Psoas muscle (tissue), 8 donors: ENCODE measurements around the gene RASSF5. TPM values are rescaled to one million over a fixed set of nuclear protein-coding genes. Genes with fewer than 3 reads are reported as not detected.

Source experiments
- ATAC-seq, 4 donors: fragments of 200-7000 bp; cut with Tn5 transposase; one replicate each; pipeline ENCODE4 v1.9.1; 2020; ENCODE audit warnings: moderate library complexity in 3 of 4, mild to moderate bottlenecking in 2 of 4
- DNase-seq, 2 donors: peaks; one replicate each; pipeline ENCODE4 v3.0.0-alpha.2; 2020
- H3K27ac ChIP-seq: fragments of 200-600 bp; one replicate; pipeline ENCODE4 v1.8.0; 2022
- H3K27me3 ChIP-seq, 3 donors: fragments of 200-600 bp in 1 of 3; one replicate each; pipeline versions ENCODE4 v1.6.1 to v1.8.0; 2013 to 2022; ENCODE audit warnings: low read length in 2 of 3, mild to moderate bottlenecking in 2 of 3, moderate library complexity in 1 of 3; ENCODE audit not compliant: insufficient read depth in 3 of 3
- H3K36me3 ChIP-seq, 2 donors: fragments of 200-600 bp in 1 of 2; one replicate each; pipeline versions ENCODE4 v1.6.1 to v1.8.0; 2013 to 2022; ENCODE audit warnings: low read depth in 1 of 2, mild to moderate bottlenecking in 1 of 2, moderate library complexity in 1 of 2; ENCODE audit not compliant: insufficient read depth in 1 of 2
- H3K4me1 ChIP-seq: fragments of 200-600 bp; one replicate; pipeline ENCODE4 v1.8.0; 2022
- H3K4me3 ChIP-seq: fragments of 200-600 bp; one replicate; pipeline ENCODE4 v1.8.0; 2022; ENCODE audit warnings: mild to moderate bottlenecking
- H3K9me3 ChIP-seq: fragments of 200-600 bp; one replicate; pipeline ENCODE4 v1.8.0; 2022
- CTCF ChIP-seq: fragments of 200-600 bp; IDR thresholded peaks from one replicate; pipeline ENCODE4 v1.8.0; 2022; ENCODE audit warnings: antibody characterized with exemption
- WGBS, 3 donors: extraction: QIAGEN DNeasy Blood & Tissue Kit; methylation state at CpG; one replicate each; pipeline versions ENCODE4 v1.1.6 to v1.1.7; 2013; 5-methylcytosine and 5-hydroxymethylcytosine counted together
- intact Hi-C, 2 donors: fragments of 100-400 bp; cut with DNase I; formaldehyde crosslinking; loops; one replicate each; pipeline versions ENCODE4 v1.11.0 to v1.14.2; 2022
- polyA plus RNA-seq, 3 donors: library from polyadenylated mRNA; stranded (reverse); fragments of 200-250 nt; gene quantifications; one replicate each; pipeline ENCODE4 v1.2.3, GENCODE V29; 2013
- total RNA-seq, 4 donors: library from RNA; stranded (reverse); fragmentation: NEBNext Ultra II Directional in 2 of 4; extraction: Animal tissue kit (Norgen Biotek cat#: 25700) in 2 of 4; gene quantifications; one replicate each; pipeline versions ENCODE4 v1.2.1 to v1.2.4, GENCODE V29; 2021 to 2023
- donor health status: healthy with polysubstance abuse.
- donor health status: DM: no; HTN: no; CAD: no; lungs with moderate emphysema.
- donor health status: Bipolar disorder and iron deficiency.
- donor health status: healthy.
- donor health status: DM: yes; HTN: yes; CAD: no.
- donor health status: DM: no; HTN: no; CAD: no.
- donor health status: DM: no; HTN: no; CAD: no.
- donor health status: DM: yes; HTN: yes; CAD: no.

Gene RASSF5
- total and polyA plus RNA-seq, 7 donors: 1.1 to 14.6 (median 1.9) TPM

- ATAC-seq (no peak), DNase-seq (no peak)
- Histone ChIP-seq H3K27ac (no peak overlapping the region), H3K27me3 (no peaks in the 10 kb centered on the region), H3K9me3 (no peaks in the 10 kb centered on the region), H3K36me3 (peaks cover 0 to 28% of the 10 kb centered on the region in 2 donors), H3K4me3 (no peak overlapping the region), H3K4me1 (peaks cover 22% of the 10 kb centered on the region)
- intact Hi-C loops: loop anchor here in 1 of 2 donors (5.0 kb wide), 1 partner anchor 90 kb away; no protein-coding TSS in a partner anchor
- TF ChIP-seq CTCF: no peak
- 92 to 94% (median 93%) methylated on average over 5 of the region's 5 CpGs for WGBS, 3 donors
These were observed 75.2 kb downstream of the RASSF5 start for GRCh38 chr1:206582537-206582936.

- peaks cover 0 to 34% of the 10 kb centered on the region in 2 donors for H3K36me3 ChIP-seq
These were observed 75.8 kb downstream of the RASSF5 start for GRCh38 chr1:206582971-206583706.

GRCh38 chr1:206583707-206584648, 76.6 kb downstream of the RASSF5 start:
- peak; percentile 96 for TF ChIP-seq CTCF
- DNase-seq (peak; percentile 75 to 83), ATAC-seq (peak; percentile 42 to 68 (median 46))
- Histone ChIP-seq H3K36me3 (peaks cover 0 to 43% of the 10 kb centered on the region in 2 donors), H3K27me3 (no peaks in the 10 kb centered on the region), H3K9me3 (no peaks in the 10 kb centered on the region), H3K27ac (no peak overlapping the region), H3K4me1 (peaks cover 16% of the 10 kb centered on the region), H3K4me3 (no peak overlapping the region)
- WGBS, 3 donors: 83 to 88% (median 84%) methylated on average over 16 of the region's 16 CpGs
- intact Hi-C loops: loop anchor here (1.0 to 5.0 kb wide), 4 partner anchors 39 to 94 kb away; no protein-coding TSS in a partner anchor

More at GRCh38 chr1:206582971-206583706, 75.8 kb downstream of the RASSF5 start:
- 77 to 86% (median 86%) methylated on average over 18 of the region's 18 CpGs for WGBS, 3 donors
- Histone ChIP-seq H3K4me1 (peaks cover 22% of the 10 kb centered on the region), H3K27me3 (no peaks in the 10 kb centered on the region), H3K9me3 (no peaks in the 10 kb centered on the region), H3K4me3 (no peak overlapping the region), H3K27ac (no peak overlapping the region)
- intact Hi-C loops: loop anchor here (1.0 to 5.0 kb wide), 2 partner anchors 38 to 91 kb away; no protein-coding TSS in a partner anchor
- no peak for DNase-seq
- no peak for TF ChIP-seq CTCF
- no peak for ATAC-seq

GRCh38 chr1:206584683-206585082, 77.4 kb downstream of the RASSF5 start:
- Histone ChIP-seq H3K4me3 (no peak overlapping the region), H3K36me3 (peaks cover 0 to 50% of the 10 kb centered on the region in 2 donors), H3K27me3 (no peaks in the 10 kb centered on the region), H3K27ac (no peak overlapping the region), H3K9me3 (no peaks in the 10 kb centered on the region), H3K4me1 (peaks cover 10% of the 10 kb centered on the region)
- ATAC-seq: no peak
- no peak for TF ChIP-seq CTCF
- intact Hi-C loops: loop anchor here (1.0 to 5.0 kb wide), 3 partner anchors 40 to 94 kb away; no protein-coding TSS in a partner anchor
- no peak for DNase-seq
- whole genome bisulfite sequencing, 3 donors: 70 to 79% (median 74%) methylated on average over 4 of the region's 4 CpGs
